Kidney capillary endothelial cell (primary cell): ENCODE measurements around the gene ZNF571.

Experiments
- DNase-seq: peaks from one replicate; pipeline ENCODE4 v3.0.0-alpha.2; 2018; ENCODE audit warnings: low spot score

ZNF571 gene

GRCh38 chr19:37594304-37594981, at the start of gene ZNF571, which contains the start of gene ZNF540:
ZNF571 (minus strand) TSS chr19:37594792; CDS start chr19:37586676, 8,116 bp downstream.
ZNF540 (plus strand) TSS chr19:37594876; CDS start chr19:37598448, 3,572 bp downstream.
- DNase-seq, result peak; percentile 73

DNA sequence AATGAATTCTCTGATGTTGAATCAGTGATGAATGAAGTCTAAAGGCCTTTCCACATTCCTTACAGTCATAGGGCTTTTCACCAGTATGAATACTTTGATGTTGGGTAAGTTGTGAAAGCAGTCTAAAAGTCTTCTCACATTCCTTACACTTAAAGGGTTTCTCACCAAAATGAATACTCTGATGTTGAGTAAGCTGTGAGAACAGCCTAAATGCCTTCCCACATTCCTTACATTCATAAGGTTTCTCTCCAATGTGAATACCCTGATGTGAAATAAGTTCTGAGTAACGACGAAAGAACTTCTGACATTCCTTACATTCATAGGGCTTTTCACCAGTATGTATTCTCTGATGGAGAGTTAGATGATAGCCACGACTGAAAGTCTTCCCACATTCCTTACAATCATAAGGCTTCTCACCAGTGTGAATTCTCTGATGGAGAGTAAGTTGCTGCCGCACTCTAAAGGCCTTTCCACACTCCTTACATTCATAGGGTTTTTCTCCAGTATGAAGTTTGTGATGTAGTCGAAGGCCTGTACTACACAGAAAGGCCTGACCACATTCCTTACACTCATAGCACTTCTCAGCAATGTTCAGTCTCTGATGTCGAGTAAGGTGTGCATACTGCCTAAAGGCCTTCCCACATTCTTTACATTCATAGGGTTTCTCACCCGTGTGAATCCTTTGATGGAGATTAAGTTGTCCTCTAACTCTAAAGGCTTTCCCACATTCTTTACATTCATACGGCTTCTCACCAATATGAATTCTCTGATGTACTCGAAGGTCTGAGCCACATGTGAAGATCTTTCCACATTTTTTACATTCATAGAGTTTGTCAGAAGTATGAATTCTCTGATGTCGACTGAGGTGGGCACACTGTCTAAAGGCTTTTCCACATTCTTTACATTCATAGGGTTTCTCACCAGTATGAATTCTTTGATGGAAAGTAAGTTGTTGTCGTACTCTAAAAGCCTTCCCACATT, 40.8 kb upstream of the ZNF571 start:
- DNase-seq, result no peak

- DNase-seq, result no peak
Measured at GRCh38 chr19:37594982-37595382, 390 bp upstream of the ZNF571 start.

DNA sequence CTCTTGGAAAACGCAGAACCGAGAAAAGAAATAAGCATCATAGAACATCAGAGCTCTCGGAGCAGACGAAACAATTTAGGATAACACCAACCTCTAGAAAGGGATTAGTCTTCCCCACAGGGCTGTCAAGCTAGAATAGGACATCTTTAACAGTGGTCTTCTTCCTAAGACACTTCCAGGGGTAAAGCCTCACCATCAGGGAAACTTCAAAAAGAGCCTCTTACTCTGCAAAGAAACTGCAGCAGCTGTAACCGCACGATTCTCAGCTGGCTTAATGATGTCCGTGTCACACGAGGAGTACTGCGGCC, 642 bp downstream of the ZNF571 start:
- DNase-seq, result no peak

GRCh38 chr19:37583340-37583739, 11.3 kb downstream of the ZNF571 start:
- DNase-seq, result no peak

DNA sequence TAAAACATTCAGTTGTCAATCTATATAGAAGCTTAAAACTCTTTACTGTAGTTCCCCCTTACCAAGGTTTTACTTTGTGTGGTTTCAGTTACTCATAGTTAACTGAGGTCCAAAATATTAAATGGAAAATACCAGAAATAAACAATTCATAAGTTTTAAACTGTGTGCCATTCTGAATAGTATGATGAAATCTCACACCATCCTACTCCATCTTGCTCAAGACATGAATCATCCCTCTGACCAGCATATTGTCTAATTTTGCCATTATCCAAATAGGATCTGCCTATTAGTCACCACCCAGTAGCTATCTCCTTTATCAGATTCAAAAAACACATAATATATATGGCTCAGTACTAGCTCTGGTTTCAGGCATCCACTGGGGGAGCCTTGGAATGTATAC, 22.4 kb downstream of the ZNF571 start:
- no peak for DNase-seq

GRCh38 chr19:37565370-37565669, 29.3 kb downstream of the ZNF571 start:
- DNase-seq, result no peak

DNA sequence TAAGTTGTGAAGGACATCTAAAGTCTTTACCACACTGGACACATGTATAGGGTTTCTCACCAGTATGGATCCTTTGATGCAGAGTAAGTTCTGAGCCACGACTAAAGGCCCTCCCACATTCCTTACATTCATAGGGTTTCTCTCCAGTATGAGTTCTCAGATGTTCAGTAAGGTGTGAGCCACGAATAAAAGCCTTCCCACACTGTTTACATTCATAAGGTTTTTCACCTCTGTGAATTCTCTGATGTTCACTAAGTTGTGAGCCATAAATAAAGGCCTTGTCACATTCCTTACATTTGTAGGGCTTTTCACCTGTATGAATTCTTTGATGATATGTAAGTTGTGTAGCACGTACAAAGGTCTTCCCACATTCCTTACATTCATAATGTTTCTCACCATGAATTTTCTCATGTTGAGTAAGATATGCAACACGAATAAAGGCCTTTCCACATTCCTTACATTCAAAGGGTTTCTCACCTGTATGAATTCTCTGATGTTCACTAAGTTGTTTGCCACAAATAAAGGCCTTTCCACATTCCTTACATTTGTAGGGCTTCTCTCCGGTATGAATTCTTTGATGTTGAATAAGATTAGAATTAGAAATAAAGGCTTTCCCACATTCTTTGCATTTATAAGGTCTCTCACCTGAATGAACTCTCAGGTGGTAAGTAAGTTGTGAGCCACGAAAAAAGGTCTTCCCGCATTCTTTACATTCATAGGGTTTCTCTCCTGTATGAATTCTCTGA, 29.8 kb downstream of the ZNF571 start:
- no peak for DNase-seq

DNA sequence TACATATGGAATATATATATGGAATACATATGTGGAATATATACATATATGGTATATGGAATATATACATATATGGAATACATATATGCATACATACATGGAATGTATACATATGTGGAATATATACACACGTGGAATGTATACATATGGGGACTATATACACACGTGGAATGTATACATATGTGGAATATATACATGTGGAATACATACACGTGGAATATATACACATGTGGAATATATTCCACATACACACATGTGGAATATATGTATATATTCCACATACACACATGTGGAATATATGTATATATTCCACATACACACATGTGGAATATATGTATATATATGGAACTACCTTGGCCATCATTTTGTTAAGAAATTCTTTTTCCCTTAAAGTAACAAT, 31.1 kb downstream of the ZNF571 start:
- DNase-seq, result no peak

DNA sequence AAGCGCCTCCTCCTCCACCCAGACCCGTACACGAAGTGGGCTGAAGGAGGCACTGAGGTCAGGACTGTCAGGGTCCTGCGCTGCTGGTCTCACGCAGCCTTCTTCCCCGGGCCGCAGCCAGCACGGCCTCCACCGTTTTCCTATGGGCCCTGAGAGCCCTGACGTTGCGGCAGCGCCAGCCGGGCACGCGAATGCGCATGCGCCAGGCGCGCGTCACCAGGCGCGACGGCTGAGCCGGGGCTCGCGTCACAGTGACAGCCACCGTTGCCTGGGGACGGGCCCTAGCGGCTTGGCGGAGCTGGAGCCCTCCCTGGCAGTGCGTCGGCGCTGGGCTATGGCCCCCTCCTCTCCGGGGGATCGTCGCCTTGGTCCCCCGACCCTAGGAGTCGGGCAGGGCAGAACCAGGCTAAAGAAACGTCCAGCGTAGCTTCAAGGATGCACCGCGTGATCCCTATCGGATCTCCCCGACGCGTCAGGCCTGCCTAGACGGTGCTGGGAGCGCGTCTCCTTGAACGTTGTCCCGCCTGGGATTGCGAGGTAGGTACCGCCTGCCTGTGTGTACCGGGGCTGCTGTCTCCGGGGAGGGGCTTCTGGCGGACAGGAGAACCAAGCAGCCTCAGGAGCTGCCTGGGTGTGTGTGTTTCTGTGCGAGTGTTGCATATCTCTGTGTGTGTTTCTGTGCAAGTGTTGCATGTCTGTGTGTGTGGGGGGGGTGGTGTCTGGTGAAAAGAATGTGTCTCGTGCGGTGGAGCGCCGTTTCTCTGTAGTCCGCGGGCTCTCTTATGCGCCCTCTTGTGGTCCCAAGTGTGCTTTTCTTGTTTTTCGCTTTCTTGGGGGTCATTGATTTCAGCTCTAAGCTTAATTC, 43.2 kb downstream of the ZNF571 start:
- peak; percentile 57 for DNase-seq

DNA sequence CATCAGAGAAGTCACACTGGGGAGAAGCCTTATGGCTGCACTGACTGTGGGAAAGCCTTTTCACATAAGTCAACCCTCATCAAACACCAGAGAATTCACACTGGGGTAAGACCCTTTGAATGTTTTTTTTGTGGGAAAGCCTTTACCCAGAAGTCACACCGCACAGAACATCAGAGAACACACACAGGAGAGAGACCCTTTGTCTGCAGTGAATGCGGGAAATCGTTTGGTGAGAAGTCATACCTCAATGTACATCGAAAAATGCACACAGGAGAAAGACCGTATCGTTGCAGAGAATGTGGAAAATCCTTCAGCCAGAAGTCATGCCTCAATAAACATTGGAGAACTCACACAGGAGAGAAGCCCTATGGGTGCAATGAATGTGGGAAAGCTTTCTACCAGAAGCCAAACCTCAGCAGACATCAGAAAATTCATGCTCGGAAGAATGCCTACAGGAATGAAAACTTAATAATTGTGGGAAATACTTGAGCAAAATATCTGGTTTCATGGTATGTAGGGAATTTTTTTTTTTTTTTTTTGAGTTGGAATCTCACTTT, 57.1 kb downstream of the ZNF571 start:
- DNase-seq, result no peak

DNA sequence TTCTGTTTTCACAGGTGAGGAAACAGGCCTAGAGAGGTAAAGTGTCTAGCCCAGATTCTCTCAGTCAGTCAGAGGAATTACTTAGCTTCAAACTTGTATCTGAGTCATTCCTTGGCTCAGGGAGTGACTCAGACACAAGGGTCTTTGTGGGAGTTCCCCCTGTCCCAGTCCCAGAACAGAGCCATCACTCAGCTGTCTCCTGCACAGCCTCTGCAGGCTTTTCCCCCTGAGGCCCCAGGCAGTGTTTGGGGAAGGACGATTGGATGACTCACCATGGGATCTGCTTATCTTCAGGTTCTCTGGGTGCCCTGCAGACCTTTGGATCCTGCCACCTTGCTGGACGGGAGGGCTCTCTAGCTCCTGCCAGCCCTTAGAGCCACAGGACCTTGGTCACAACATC, 74.7 kb downstream of the ZNF571 start:
- DNase-seq, result no peak
